WERI-Rb-1 (cell line): Measurements from ENCODE around the gene THEMIS2.
A peak's percentile ranks its signal among the peaks of the same experiment; 100 is the strongest.

Experiments
- DNase-seq: peaks from one replicate; pipeline ENCODE4 v3.0.0-alpha.2; 2020
- H3K27ac ChIP-seq: fragments of 250-450 bp; sonication (Bioruptor Pico); 2 replicates; pipeline ENCODE4 v1.5.1; 2020; ENCODE audit warnings: mild to moderate bottlenecking, moderate library complexity
- H3K27me3 ChIP-seq: fragments of 250-450 bp; sonication (Bioruptor Pico); 2 replicates; pipeline ENCODE4 v1.5.1; 2021; ENCODE audit warnings: mild to moderate bottlenecking, low read depth, moderate library complexity; ENCODE audit not compliant: insufficient read depth, severe bottlenecking
- H3K36me3 ChIP-seq: fragments of 250-450 bp; sonication (Bioruptor Pico); 2 replicates; pipeline ENCODE4 v1.5.1; 2020; ENCODE audit warnings: mild to moderate bottlenecking, moderate library complexity
- H3K4me3 ChIP-seq: 2 replicates; pipeline ENCODE4 v1.5.1; 2011; ENCODE audit warnings: low read depth, mild to moderate bottlenecking, control low read depth, low read length
- H3K9me3 ChIP-seq: fragments of 250-450 bp; sonication (Bioruptor Pico); 2 replicates; pipeline ENCODE4 v1.5.1; 2021; ENCODE audit warnings: mild to moderate bottlenecking, moderate library complexity; ENCODE audit not compliant: severe bottlenecking
- TF ChIP-seq, protein P1 (sequence below): IDR thresholded peaks from 2 replicates; pipeline ENCODE4 v1.5.1; 2011; ENCODE audit warnings: low read depth, mild to moderate bottlenecking, control low read depth, inconsistent platforms, low read length

Gene THEMIS2

DNA sequence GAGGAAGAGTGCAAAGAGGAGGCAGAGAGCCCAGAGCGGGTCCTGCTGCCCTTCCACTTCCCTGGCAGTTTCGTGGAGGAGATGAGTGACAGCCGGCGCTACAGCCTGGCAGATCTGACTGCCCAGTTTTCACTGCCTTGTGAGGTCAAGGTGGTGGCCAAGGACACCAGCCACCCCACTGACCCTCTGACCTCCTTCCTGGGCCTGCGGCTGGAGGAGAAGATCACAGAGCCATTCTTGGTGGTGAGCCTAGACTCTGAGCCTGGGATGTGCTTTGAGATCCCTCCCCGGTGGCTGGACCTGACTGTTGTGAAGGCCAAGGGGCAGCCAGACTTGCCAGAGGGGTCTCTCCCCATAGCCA lies 10.2 kb downstream of the THEMIS2 start:
- Histone ChIP-seq H3K27me3 (no peaks in the 10 kb centered on the region), H3K4me3 (no peak overlapping the region), H3K36me3 (peaks cover 9% of the 10 kb centered on the region), H3K9me3 (no peaks in the 10 kb centered on the region), H3K27ac (no peak overlapping the region)
- TF ChIP-seq, protein P1, sequence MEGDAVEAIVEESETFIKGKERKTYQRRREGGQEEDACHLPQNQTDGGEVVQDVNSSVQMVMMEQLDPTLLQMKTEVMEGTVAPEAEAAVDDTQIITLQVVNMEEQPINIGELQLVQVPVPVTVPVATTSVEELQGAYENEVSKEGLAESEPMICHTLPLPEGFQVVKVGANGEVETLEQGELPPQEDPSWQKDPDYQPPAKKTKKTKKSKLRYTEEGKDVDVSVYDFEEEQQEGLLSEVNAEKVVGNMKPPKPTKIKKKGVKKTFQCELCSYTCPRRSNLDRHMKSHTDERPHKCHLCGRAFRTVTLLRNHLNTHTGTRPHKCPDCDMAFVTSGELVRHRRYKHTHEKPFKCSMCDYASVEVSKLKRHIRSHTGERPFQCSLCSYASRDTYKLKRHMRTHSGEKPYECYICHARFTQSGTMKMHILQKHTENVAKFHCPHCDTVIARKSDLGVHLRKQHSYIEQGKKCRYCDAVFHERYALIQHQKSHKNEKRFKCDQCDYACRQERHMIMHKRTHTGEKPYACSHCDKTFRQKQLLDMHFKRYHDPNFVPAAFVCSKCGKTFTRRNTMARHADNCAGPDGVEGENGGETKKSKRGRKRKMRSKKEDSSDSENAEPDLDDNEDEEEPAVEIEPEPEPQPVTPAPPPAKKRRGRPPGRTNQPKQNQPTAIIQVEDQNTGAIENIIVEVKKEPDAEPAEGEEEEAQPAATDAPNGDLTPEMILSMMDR, result no peak
- DNase-seq, result no peak

DNA sequence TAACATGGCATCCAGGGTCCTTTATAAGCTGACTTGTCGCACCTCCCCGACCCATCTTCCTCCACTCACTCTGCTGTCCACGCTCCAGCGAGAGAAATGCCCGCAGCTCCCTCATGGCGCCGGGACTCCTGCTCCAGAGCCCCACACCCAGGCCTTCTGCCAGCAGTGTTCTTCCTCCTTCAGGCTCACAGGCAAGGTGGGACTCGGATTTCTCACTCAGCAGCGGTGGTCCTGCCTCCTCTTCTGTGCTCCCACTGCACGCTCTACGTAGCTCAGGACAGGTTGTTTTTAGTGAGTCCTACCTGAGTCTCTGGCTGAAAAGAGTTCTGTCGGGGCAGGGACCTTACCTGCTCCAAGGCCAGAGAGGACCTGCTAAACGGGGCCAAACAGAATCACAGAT lies 11.2 kb downstream of the THEMIS2 start:
- Histone ChIP-seq H3K27ac (no peak overlapping the region), H3K27me3 (no peaks in the 10 kb centered on the region), H3K4me3 (no peak overlapping the region), H3K36me3 (peaks cover 9% of the 10 kb centered on the region), H3K9me3 (no peaks in the 10 kb centered on the region)
- no peak for DNase-seq
- TF ChIP-seq, protein P1, result no peak

DNA sequence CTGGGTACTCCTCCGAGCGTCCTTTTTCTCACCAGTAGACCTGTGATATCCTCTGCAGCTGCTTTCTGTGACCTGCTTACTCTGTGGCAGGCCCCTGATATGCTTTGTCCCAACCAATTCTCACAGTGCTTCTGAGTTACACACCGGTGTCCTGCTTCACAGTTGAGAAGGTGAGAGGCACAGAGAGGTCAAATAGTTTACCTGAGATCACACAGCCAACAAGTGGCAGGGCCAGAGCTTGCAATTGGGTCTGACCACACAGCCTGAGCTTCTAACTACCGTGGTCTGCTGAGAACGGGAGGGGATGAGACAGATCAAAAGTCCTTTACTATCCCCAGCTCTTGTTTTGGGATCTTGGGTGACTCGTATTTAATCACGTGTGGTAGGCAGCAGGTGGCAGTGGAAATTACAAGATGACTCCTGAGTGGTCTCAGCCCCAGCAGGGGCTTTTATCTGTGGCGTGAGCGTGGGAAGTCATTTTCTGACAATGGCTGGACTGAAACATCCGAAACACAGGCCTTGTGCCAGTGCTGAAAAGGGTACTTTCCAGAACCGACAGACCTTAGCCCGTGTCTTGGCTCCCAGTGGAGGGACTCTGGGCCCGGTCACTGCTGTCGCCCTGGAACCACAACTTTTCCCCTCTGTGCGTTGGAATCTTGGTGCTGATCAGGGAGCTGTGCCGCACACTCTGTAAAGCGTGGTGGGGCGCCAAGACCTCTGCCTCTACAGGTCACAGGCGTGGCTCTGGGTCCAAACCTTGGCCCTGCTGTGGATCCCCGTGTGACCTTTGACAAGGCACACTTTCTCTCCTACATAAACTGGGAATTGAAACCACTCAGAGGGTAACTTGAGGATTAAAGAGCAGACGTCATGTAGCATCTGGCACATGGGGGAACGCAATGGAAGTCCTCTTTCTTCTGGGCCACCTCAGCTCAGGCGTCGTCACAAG lies 11.9 kb downstream of the THEMIS2 start:
- Histone ChIP-seq H3K27me3 (no peaks in the 10 kb centered on the region), H3K9me3 (no peaks in the 10 kb centered on the region), H3K4me3 (no peak overlapping the region), H3K36me3 (peaks cover 12% of the 10 kb centered on the region), H3K27ac (no peak overlapping the region)
- TF ChIP-seq, protein P1, result no peak
- no peak for DNase-seq

DNA sequence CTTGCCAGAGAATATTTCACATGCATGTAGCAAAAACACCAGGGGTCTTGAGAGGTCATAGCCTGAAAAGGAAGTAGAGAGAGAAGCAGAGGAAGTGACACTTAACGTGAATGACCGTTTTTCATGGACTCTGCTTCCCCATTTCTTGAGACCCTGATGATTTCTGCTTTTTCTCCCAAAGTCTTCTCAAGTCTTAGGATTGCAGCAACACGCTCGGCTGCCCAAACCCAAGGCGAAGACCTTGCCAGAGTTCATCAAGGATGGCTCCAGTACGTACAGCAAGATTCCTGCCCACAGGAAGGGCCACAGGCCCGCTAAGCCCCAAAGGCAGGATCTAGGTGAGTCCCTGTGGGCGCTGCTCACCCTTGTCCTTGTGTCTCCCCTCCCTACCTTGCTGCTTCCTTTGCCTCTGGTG lies 12.8 kb downstream of the THEMIS2 start:
- Histone ChIP-seq H3K9me3 (no peaks in the 10 kb centered on the region), H3K4me3 (no peak overlapping the region), H3K27ac (no peak overlapping the region), H3K27me3 (no peaks in the 10 kb centered on the region), H3K36me3 (peaks cover 19% of the 10 kb centered on the region)
- DNase-seq, result no peak
- TF ChIP-seq, protein P1, result no peak

DNA sequence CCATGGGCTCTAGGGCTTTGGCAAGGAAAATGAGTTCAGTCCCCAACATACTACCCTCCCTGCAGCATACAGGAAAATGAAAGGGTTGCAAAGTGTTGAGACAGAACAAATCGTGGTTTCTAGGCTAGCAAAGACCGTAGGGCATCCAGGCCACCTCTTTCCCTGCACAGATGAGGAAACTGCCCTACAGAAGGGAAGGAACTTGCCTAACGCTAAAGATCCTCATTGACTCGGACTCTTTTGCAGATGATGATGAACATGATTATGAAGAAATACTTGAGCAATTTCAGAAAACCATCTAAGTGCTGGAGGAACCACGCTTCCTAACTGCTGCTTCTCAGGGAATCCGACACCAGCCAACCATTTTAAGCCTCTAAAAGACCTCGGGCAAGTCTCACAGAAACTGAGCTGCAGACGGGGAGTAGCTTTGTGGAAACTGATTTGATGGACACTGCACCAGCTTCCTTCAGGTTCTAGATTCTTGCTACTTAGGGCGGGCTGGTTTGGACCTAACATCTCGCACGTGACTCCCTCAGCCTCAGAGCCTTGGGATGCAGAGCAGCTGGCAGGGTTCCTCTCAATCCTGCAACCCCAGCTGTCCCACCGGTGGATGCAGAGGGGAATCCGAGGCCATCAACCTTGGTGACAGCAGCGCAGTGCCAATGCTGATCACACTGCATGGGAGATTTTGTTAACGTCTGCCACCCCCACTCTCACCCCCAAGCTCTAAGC lies 13.4 kb downstream of the THEMIS2 start:
- Histone ChIP-seq H3K9me3 (no peaks in the 10 kb centered on the region), H3K36me3 (peaks cover 25% of the 10 kb centered on the region), H3K4me3 (no peak overlapping the region), H3K27me3 (no peaks in the 10 kb centered on the region), H3K27ac (no peak overlapping the region)
- DNase-seq, result peak; percentile 55
- TF ChIP-seq, protein P1, result no peak
